GM21515 (cell line): ENCODE measurements around the gene HOMER2.
"Not testable (repeated sequence)": the region's sequence is repeated elsewhere in the genome, so short reads cannot be mapped to it uniquely, and the experiment has no call there.

Source experiments
- ATAC-seq: cut with Tn5 transposase; IDR thresholded peaks from one replicate; pipeline ENCODE4 v1.9.1; 2021; ENCODE audit not compliant: unreplicated experiment

Gene HOMER2

DNA sequence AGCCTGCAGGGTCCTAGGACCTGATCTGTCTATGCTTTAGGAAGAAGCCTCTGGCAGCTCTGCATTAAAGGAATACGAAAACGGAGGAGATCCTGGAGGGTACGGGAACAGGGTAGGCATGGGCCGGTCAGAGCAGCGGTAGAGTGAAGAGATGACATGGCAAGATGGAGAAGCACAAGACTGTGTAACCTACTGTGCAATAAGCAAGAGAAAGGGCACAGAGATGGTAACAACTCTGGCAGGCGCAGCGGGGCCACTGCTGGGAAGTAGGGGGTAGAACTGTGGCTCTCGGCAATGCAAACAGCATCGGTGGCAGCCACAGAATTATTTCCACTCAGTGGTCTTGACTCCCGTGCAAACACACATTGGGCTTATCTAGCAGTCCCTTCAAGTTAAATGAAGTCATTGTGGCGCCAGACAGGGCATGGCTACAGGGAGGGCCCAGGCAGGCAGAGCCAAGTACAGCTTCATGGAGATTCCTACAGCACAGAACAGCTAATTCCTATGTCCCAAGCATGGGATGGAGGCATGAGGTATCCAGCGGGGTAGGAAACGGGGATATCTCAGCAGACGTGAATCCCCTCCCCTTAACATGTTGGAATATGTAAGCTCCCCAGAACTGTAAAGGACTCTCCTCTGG is 114.3 kb downstream of the HOMER2 start:
- ATAC-seq = no peak

DNA sequence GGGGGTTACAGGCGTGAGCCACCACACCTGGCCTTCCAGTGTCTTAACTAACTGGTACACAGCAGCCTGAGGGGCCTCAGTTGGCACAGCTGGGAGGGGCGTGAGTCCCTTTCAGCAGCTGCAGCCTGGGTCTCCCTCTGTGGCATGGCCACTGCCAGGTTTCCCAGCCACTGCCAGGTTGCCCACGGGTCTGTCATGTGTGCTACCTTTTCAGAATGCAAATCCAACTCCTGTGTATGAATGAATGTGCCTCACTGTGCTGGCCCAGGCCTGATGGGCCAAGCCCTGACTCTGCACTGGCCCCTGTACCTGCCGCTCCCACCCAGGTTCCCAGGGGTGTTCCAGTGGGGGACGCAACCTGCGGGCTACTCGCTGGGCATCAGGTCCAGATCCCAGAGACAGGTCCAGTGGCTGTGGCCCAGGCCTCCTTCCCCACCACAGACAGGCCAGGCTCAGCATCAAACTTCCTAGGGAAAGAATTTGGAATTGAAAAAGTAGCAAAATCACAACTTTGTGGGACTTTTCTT is 117.1 kb downstream of the HOMER2 start:
- ATAC-seq = no peak

DNA sequence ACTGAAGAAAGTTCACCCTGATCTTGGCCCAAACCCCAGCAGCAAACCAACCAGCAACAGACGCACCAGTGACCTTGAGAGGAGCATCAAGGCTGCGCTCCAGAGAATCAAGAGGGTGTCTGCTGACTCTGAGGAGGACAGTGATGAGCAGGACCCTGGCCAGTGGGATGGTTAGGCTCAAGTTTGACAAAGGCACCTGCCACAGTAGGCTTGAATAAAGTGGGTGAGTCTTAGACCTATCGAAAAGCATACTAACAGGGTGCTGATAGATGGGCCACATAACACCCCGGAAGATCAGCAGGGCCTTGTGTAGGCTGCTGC is 119.2 kb downstream of the HOMER2 start:
- ATAC-seq = no peak

DNA sequence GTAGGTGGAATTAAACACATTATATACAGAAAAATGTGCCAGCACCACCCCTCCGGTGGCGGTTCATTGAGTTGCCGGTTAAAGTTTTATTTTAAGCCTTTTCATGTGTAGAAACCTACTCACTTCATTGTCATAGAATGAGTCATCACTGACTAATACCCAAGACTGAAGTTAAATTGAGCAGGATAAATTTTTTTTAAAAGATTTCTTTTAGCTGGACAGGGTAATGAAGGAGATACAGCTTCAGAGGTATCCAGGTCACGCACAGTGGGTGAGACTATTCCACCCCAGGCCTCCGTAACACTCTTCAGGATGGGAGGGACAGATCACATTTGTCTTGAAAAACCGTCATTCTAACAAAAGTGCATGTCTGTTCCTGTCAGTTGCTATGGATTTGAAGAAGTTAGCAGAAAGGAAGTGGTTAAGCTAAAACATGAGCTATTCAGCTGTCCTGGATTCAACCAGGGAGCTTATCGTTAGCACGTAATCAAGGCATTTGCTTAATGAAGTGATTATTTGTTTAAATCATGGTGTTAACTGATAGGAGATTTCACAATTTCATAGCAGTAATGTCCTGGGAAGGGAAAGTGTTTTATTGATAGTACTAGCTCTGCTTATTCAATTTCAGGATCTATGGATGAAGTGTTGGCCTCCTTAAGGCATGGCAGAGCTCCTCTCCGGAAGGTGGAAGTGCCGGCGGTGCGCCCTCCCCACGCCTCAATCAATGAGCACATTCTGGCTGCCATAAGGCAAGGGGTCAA is 119.7 kb downstream of the HOMER2 start:
- ATAC-seq = peak; percentile 79

DNA sequence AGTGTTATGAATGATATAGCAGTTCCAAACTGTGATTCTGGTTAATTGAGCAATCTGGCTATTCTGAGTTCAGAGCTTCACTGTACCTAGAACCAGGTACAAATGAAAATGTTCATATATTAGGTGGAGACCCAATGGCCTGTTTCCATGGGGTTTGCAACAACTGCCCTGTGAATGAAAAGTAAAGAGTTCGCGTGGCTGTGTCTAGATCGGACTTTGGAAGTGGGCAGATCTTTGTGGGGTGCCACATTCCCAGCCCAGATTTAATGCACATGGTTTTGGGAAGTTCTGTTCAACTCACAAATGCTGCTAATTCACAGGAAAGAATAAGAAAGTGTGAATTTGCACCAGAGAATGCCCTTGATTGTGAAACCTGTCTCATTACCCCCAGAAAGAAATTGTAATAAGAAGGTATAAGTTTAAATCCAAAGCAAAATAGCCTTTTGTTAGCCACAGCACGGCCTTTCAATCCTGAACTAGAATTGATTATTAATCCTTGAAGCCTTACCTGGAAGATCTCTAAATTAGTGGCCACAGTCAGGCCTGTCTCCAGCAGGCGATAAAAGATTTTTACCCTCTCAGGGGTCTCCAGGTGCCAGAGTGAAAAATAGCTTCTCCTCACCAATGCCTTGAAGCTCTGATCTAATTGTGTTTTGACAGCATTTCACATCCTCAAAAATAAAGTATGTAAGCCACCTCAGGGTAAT is 120.5 kb downstream of the HOMER2 start:
- ATAC-seq = no peak

DNA sequence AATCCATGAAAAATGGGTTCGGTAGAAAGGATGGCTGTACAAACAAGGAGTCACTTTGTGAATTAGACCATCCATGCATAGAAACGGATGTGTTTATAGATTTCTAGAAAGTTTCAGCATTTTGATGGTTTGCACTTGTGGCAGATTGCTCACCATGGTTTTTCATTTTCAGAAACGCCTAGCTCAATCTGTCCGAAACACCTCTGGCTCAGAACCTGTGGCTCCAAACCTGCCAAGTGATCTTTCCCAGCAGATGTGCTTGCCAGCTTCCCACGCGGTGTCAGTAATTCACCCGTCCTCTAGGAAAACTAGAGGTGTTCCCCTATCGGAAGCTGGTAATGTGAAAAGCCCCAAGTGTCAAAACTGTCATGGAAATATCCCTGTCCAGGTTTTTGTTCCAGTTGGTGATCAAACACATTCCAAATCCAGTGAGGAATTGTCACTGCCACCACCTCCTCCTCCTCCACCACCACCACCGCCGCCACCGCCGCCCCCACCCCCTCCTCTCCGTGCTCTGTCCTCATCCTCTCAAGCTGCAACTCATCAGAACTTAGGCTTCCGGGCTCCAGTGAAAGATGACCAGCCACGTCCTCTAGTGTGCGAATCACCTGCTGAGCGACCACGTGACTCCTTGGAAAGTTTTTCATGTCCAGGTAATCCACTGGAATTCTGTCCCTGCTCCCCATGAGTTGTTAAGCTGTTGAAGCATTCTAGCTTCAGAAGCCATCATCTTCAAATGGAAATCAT is 121.9 kb downstream of the HOMER2 start:
- no peak for ATAC-seq

DNA sequence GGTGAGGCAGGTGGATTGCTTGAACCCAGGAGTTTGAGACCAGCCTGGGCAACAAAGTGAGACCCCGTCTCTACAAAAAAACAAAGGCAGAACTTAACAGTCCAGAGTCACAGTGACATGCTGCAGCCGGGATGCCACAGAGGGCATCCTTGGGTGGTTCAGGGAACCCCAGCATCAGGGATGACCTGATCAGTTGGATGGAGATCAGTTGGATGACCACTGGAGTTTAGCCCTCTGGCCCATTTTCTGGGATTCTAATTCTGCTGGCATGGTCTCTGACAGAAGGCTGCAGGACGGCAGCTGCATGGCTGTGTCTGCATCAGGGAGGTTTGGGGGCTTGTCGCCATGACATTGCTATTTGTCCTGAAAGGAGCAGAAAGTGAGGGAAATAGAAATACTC is 123.3 kb downstream of the HOMER2 start:
- no peak for ATAC-seq

DNA sequence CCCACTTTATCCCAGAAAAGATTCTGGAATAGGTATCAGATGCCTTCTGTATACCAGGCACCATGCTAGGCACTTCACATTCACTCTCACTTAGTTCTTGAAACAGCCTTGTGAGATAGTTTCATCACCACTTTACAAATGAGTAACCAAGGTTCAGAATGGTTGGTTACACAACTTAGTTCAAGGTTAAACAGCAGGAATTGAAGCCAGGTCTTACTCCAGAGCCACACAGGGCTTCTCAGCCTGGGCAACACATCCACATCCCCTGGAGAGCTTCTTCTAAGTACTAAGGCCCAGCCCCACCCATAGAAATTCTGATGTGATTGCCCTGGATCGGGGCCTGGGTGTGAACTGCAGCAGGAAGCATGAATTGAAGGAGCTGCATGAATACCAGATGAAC is 124.4 kb downstream of the HOMER2 start:
- ATAC-seq = no peak

DNA sequence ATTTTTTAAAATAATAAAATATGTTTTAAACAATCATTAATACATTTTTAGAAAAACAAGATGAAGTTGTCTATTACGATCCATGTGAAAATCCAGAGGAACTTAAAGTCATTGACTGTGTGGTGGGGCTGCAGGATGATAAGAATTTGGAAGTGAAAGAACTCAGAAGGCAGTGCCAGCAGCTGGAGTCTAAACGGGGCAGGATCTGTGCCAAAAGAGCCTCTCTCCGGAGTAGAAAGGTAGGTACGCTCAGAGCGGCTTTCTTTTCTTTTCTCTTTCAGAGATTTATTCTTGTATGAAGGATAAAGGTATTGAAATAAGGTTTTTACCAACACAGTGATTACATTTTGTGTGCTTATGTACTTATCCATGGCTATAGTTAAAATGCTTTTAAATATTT is 129.5 kb downstream of the HOMER2 start:
- ATAC-seq = no peak

DNA sequence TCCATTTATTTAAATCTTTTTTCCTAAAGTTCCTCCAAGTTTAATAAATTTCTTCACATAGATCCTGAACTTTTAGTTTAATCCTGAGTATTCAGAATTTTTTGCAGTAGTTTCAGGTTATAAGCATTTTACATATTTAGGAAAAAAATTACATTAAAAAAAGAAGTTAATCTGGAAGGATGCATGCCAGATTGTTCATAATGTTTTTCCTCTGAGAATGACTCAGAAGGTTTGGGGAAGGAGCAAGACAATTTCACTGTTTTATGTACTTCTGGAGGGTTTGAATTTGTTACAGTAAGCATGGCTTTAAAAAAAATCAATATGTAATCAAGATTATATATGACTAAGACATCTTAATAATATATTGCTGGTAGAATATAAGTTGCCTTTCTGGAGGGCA is 130.7 kb downstream of the HOMER2 start:
- not testable (repeated sequence) for ATAC-seq

DNA sequence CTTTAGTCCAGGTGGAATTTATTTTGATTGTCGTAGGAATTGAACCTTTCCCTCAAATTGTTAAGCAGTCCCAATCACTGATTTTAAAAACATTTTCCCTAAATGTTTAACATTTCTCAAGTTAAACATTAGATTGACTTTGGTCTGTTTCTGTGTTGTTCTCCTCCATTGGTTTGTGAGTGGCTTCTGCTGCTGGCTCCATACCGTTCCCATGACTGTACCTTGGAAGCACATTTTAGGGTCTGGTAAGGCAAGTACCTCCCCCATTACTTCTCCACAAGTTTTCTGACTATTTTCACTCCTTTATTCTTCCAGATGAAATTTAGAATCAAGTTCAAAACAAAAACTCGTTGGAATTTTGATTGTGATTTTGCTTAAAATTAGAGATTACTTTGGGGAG is 131.1 kb downstream of the HOMER2 start:
- not testable (repeated sequence) for ATAC-seq

DNA sequence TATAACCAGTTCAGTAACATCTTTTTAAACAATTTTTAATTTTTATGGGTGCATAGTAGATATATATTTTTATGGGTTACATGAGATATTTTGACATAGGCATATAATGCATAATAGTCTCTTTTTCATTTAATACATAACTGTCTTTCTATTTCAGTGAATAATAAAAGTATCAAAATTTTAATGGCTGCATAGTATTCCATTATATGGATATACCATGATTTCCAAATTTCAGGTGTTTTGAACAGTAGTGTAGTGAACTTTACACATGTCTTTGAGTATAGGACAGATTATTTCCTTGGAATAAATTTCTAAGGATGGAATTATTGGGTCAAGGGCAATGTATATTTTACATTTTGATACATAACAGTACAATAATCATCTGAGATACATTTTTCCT is 132.4 kb downstream of the HOMER2 start:
- no peak for ATAC-seq

DNA sequence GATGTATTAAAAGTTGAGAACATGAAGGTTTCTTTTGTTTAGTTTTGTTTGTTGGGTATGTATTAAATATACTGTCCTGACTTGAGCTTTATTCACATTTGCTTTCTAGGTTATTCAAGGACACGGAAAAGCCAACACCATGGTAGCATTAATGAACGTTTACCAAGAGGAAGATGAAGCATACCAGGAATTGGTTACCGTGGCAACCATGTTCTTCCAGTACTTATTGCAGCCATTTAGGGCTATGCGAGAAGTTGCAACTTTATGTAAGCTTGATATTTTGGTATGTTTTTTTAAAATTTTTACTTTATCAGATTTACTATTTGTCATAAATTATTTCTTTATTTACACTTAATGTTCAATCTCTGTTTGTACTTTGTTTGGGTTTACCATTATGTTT is 139.5 kb downstream of the HOMER2 start:
- ATAC-seq = no peak

DNA sequence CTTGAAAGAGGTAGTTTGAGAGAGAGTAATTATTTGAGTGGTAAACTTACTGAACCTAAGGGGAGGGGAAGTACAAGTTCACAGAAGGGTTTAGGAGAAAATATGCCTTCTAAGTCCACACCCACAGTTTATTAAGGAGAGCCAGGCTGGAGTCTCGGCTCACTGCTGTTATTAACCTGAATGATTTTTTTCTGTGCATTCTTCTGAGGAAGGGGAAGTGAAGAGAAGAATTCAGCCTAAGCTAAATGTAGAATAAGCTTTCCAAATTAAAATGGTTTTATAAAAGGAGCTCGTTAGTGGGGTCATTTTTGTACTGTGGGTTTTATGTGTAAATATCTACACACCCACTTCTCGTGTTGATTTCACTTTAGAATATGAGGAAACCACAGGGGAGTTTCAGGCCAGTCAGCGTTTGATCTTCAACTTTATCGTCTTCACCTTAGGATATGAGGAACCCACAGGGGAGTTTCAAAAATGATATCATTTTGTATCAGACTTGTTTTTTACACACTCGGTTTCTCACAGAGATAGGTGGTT is 141.6 kb downstream of the HOMER2 start:
- no peak for ATAC-seq

DNA sequence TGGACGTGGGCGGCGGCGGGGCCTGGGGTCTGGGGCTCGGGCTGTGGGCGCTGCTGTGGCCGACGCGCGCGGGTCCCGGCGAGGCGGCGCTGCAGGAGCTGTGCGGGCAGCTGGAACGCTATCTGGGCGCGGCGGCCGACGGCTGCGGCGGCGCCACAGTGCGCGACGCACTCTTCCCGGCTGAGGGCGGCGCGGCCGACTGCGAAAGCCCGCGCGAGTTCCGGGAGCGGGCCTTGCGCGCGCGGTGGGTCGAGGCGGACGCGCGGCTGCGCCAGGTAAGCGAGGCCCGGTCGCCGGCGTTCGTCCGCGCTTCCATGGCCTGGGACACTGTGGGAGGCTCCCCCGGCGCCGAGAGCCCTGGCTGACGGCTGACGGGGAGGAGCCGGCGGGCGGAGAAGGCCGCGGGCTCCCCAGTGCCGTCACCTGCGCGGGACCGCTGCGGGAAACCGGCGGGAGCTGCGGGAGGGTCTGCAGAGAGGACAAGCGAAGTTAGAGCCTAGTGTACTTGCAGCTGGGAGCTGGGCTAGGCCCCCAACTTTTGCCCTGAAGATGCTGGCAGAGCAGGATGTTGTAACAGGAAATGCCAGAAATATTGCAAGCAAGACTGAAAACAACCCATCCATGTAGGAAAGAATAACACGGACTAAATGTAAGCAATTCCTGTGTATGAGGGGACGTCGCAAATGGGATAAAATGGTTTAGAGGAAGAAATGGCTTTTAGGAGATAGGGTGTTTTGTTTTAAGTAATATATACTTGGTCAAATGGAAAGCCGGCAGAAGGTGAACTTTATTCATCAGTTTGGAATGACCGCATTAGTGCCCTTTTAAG is 142.2 kb downstream of the HOMER2 start:
- peak; percentile 9 for ATAC-seq

DNA sequence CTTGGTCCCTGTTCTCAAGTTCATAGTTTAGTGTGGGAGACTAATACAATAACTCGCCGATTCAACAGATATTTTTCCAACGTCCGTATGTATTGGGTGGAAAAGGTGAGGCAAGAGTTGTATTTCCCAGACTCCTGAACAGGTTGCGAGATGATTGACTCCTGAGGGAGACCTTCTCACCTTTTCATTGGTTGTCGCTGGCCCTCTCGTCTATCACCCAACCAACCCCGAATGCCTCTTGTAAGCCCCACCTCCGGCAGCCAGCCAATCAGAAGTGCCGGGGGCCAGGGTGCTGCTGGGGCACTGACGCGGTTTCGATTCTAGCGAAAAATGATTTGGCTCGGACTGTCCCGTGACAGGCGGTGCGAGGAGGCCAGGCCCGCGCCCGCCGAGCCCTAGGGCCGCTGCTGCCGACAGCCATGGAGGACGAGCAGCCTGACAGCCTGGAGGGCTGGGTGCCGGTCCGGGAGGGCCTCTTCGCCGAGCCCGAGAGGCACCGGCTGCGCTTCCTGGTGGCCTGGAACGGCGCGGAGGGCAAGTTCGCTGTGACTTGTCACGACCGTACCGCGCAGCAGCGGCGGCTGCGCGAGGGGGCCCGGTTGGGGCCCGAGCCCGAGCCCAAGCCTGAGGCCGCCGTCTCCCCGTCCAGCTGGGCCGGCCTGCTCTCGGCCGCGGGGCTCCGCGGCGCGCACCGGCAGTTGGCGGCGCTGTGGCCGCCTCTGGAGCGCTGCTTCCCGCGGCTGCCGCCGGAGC is 143.0 kb downstream of the HOMER2 start, which contains the start of gene WHAMM:
Gene WHAMM, plus strand, starts transcription at position 321 of the 753 bp plus-strand sequence. Its CDS starts 99 bp downstream, at position 420.
- ATAC-seq = peak; percentile 84

DNA sequence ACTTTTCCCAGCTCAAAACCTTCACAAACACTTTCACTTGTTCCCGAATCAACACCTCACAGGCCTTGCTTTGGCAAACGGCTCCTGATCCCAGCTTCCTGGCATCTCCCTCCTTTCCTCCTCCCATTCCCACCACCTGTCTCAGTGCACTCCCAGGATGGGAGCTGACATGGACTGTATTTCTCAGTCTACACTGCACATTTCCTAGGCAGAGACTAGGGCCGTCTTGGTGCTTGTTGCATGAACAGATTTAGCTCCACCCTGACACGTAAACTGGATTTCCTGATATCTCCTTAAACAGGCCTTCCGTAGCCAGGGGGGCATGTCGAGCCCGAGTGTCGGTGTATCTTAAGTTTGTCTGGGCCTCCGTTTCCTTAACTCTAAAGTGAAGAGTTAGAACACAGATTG is 143.9 kb downstream of the HOMER2 start:
- no peak for ATAC-seq

DNA sequence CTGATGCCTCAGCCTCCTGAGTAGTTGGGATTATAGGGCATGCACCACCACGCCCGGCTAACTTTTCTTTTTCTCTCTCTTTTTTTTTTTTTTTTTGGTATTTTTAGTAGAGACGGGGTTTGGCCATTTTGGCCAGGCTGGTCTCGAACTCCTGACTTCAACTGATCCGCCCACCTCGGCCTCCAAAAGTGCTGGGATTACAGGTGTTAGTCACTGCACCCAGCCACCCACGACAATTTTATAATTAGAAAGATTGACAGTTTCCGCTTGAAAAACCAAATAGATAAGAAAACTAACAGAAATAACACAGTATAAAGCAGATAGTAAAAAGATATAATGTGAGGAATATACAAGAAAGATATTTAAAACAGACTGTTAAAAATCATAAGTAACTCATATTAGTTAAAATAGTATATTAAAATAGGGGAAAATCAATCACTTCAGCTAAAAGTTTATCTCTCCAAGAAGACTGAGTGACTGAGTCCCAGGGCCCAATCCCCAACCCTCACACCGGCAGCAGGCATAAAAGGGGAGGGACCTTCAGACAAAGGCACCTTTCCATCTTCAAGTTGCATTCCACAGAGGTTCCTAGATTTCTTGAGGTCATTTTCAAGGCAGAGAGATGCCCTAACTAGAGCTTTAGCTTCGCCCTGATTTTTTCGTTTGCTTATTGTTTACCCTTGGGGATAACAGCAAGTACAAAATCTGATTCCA is 144.4 kb downstream of the HOMER2 start:
- ATAC-seq = no peak

DNA sequence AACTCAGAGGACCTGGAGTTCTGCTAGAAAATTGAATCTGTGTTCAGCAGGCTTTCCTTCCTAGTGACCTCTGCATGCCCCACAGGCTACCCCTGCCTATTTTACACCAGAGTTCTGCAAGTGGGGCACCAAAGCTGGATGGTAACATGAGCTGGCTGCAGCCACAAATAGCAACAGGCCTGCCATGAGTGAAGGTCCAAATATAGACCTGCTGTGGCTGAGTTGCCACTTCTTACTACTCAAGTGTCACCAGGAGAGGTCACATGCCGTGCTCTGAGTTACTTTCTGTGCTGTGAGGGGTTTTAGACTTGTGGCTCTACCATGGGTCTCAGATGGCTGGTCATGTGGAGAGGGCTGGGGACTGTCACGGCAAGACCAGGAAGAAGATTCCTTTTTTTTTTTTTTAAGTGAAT is 146.5 kb downstream of the HOMER2 start, which contains the start of gene FSD2:
Gene FSD2, minus strand, starts transcription at position 76 of the 413 bp plus-strand sequence. CDS start 18,679 bp downstream, outside the sequence.
- ATAC-seq = peak; percentile 38
